SK-N-MC (cell line): ENCODE results near the gene SLC9C1.

Experiments used
- EZH2 ChIP-seq: fragments of 200-600 bp; sonication (generic); IDR thresholded peaks from one replicate; pipeline ENCODE4 v1.6.1; 2017; ENCODE audit warnings: antibody characterized with exemption
- POLR2AphosphoS5 ChIP-seq: IDR thresholded peaks from 2 replicates; pipeline ENCODE4 v1.6.1; 2012; ENCODE audit warnings: mild to moderate bottlenecking, low read depth, low read length, borderline replicate concordance

GRCh38 chr3:112171144-112171543 lies 122.9 kb downstream of the SLC9C1 start:
- TF ChIP-seq EZH2 = no peak
- no peak for TF ChIP-seq POLR2AphosphoS5
